Measurements from ENCODE around the gene AKAP6.

The AKAP6 gene

GRCh38 chr14:32404784-32405573 is 75.9 kb downstream of the AKAP6 start:
- DNase-seq (ENCODE audit: low read depth): no peak

- no peak for DNase-seq (ENCODE audit: low read depth)
Observed at GRCh38 chr14:32405856-32406255, 76.8 kb downstream of the AKAP6 start.

DNA sequence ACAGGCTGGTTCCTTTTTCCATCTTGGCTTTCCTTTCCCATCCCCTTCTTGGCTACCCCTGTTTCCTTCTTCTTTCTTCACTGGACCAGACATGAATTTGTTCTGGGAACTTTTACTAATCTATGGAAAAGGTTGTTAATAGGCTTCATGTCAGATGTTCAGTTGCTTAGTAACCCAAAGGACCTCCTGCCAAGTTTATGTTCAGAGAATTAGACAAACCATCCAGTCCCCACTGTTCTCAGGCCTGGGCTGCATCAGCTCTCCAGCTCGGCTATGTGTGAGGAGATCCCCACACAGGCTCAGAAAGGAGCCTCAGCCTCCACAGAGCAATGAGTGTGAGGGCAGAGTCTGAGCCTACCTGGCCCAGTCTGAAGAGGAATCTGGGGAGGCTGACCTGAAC is 78.0 kb downstream of the AKAP6 start:
- DNase-seq (ENCODE audit: low read depth): no peak

- no peak for DNase-seq (ENCODE audit: low read depth)
Observed at GRCh38 chr14:32408018-32408417, 78.9 kb downstream of the AKAP6 start.

DNA sequence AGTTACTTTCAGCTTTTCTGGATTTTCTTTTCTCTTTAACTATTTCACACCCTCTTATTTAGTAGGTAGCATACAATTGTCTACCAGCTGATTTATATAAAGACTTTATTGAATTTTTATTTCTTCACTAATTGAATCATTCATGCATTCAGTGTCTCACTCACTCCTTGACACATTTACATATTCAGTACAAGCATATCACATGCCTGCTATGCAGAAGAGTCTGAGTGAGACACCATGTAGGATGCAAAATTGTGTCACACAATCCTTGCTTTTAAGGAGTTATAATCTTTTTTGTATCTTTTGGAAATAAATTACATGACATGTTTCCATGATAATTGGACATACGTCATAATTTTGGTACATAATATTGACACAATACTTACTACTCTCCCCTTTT is 83.0 kb downstream of the AKAP6 start:
- DNase-seq (ENCODE audit: low read depth): no peak

DNA sequence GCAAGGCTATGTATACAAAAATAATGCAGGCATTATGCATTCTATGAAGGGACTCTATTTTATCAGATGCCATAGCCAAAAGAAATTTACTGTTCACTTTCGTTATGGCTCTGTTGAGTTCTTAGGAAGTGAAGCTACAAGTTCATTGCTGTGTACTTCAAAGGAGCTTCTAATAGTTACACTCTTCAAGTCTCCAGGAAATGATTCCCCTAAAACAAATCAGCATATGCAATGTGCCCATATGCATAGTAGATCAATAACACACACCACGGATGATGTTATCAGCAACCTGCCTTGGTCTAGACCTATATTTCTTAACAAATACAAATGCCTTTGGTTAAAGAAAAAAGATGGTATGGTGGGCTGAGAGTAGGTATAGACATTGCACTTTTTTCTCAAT is 83.4 kb downstream of the AKAP6 start:
- no peak for DNase-seq (ENCODE audit: low read depth)

DNA sequence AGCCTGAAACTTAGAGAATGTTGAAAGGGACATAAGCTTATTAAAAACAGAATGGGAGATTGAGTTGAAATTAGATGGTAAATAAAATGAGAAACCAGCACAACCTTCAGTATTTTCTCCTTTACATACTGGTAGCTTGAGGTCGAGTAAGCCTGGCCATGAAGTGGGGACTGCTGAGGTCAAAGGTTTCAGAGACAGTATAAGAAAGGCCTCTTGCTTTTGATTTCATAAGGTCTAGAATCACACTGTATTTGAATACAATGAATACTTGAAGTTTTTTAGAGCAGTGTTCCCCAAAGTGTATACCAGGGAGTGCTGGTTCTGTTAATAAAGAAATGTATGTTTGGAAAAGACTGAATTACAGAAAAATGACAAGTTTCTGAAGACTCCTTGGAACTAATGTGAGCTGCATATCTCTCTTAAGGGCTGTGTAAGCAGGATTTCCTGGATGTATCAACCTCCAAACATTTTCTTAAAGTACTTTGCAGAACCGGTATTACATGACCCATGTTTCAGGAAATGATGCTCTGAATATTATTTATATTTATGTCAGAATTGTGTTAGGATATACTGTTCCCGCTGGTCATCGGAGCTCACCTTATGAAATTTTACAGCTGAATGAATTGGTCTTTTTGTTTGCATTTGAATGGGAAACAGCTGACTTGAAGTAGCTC is 85.0 kb downstream of the AKAP6 start:
- DNase-seq (ENCODE audit: low read depth): no peak

- DNase-seq (ENCODE audit: low read depth): no peak
Observed at GRCh38 chr14:32414808-32415255, 85.7 kb downstream of the AKAP6 start.

GRCh38 chr14:32417956-32418552 is 89.0 kb downstream of the AKAP6 start:
- no peak for DNase-seq (ENCODE audit: low read depth)

- no peak for DNase-seq (ENCODE audit: low read depth)
Observed at GRCh38 chr14:32419429-32419828, 90.3 kb downstream of the AKAP6 start.

GRCh38 chr14:32421781-32422180 is 92.7 kb downstream of the AKAP6 start:
- no peak for DNase-seq (ENCODE audit: low read depth)

DNA sequence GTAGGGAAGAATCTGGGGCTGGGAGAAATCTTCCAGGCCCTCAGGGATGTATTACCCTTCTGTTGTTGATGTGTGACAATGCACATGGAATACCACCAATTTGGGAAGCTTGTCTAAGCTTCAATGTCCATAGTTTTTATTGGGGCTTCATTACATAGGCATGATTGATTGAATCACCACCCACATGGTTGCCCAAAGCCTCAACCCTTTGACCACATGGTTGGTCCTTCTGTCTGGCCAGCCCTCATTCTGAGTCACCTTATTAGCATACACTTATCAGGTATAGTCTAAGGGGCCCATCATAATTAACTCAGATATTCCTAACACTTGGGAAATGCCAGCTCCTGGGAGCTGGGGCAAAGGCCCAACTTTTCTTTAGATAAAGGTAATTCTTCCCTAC is 93.3 kb downstream of the AKAP6 start:
- no peak for DNase-seq (ENCODE audit: low read depth)

- no peak for DNase-seq (ENCODE audit: low read depth)
Observed at GRCh38 chr14:32426028-32426427, 96.9 kb downstream of the AKAP6 start.

- no peak for DNase-seq (ENCODE audit: low read depth)
Observed at GRCh38 chr14:32426586-32427388, 97.7 kb downstream of the AKAP6 start.

GRCh38 chr14:32427726-32428528 is 98.8 kb downstream of the AKAP6 start:
- no peak for DNase-seq (ENCODE audit: low read depth)

- DNase-seq (ENCODE audit: low read depth): no peak
Observed at GRCh38 chr14:32428875-32429274, 99.8 kb downstream of the AKAP6 start.

- DNase-seq (ENCODE audit: low read depth): no peak
Observed at GRCh38 chr14:32430326-32430725, 101.2 kb downstream of the AKAP6 start.

- no peak for DNase-seq (ENCODE audit: low read depth)
Observed at GRCh38 chr14:32432813-32433538, 103.9 kb downstream of the AKAP6 start.

- no peak for DNase-seq (ENCODE audit: low read depth)
Observed at GRCh38 chr14:32434180-32434579, 105.1 kb downstream of the AKAP6 start.

DNA sequence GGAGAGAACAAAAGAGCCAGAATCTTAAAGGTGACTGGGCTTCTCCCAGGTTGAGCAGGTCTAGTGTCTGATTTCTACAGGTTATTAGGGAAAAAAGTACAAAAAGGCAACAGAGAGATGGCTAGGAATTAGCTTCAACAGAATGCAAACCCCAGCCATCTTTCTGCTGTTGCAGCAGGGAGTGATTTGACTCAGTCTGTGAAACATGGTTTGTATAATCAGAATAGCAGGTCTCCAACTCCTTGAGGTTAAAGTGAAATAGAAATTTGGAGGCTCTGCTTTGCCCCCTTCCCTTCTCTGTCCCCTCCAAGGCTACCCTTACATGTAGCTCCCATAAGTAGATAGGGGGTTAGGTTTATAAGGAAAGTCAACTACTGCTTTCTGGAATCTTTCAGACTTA is 105.8 kb downstream of the AKAP6 start:
- no peak for DNase-seq (ENCODE audit: low read depth)

DNA sequence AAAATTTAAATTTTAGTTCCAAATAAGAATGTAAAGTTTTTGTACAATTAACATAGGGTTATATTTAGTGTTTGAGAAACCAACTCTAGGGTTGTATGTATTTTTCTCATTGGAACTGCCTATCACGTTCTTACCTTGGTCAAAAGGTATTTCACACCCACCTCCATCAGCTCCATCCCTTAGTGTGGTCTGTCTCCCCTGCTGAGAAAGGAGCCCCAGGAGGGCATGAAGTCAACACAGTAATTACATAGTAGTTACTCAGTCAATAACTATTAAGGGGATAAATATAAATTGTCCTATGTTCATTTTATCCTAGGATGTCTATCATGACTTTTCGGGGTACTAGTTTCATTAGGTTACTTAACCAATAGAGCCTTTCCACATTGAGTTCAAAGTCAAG is 106.3 kb downstream of the AKAP6 start:
- DNase-seq (ENCODE audit: low read depth): no peak

Data from stimulated activated CD4-positive, alpha-beta T cell treated with anti-CD3 and anti-CD28 coated beads, Interleukin-2, amount 100 ng/mL, for 4 hours (primary cell).